Activated CD8-positive, alpha-beta memory T cell treated with anti-CD3 and anti-CD28 coated beads, Interleukin-2, amount 50 U/mL, for 4 hours (primary cell): ENCODE results near the gene LUZP1.

Source experiments
- DNase-seq: peaks from one replicate; pipeline ENCODE4 v3.0.0-alpha.2; 2020

LUZP1 gene

DNA sequence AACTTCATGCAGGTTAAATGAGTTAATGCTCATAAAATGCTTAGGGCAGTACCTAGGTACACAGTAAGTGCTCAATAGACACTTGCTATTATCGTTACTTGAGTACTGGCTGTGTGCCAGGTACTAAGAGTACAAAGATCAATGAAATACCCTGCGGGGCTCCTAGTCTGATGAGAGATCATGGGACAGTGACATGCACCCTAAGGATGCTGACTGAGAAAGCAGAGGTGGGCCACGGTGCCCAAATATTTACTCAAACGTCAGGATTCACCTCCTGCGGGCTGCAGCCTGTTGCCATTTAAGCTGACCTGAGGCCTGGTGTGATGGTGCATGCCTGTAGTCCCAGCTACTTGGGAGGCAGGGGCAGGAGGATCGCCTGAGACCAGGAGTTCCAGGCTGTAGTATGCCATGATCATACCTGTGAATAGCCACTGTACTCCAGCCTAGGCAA, 19.8 kb upstream of the LUZP1 start:
- no peak for DNase-seq

DNA sequence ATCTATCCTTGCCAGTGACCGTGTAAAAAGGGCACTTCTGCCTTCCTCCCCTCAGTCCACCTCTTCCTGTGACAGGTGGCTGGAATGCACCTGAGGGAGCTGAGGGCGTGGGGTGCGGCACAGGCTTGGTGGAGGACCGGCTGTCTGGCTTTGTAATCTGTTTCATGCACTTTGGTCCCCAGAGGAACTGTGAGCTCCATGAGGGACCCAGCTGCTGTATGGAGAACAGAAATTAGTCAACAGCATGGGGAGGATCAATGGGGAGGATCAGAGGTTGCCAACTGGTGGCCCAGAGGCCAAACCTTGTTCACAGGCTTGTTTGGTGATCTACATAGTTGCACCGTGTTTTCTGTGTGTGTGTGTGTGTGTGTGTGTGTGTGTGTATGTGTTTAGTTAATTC, 19.0 kb upstream of the LUZP1 start:
- DNase-seq = no peak

DNA sequence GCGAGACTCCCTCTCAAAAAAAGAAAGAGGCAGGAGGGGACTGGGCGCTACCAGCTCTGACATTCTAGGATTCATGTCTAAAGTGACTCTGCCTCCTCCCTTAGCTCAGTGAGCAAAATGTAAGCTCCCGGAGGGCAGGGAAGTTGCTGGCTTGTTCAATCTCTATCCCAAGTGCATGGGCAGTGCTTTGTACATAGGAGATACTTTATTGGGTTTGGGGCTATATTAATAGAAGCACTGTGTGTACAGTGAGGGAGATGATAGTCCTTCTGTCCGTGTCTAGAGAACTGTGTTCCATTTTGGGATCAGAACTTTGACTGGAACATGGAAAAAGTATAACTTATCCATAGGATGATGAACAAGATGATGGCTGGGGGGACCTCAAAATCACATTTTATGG, 16.7 kb upstream of the LUZP1 start:
- no peak for DNase-seq

- peak; percentile 41 for DNase-seq
Observed at GRCh38 chr1:23184212-23184934, 15.7 kb upstream of the LUZP1 start.

GRCh38 chr1:23179862-23180261, 11.2 kb upstream of the LUZP1 start:
- no peak for DNase-seq

DNA sequence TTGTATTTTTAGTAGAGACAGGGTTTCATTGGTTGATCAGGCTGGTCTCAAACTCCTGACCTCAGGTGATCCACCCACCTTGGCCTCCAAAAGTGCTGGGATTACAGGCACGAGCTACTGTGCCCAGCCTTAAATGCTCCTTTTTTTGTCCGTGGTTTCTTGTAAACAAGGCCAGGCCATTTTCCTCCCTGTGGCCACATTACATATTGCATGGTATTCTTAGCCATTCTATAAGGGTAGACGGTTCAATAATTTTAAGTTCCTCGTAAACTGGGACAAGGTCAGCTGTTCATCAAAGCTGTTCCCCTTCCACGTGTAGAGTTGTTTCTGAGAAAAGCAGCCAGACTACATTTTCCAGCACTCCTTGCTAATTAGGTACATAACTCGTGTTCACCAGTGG, 10.3 kb upstream of the LUZP1 start:
- no peak for DNase-seq

GRCh38 chr1:23178414-23178813, 9.8 kb upstream of the LUZP1 start:
- no peak for DNase-seq

GRCh38 chr1:23177438-23178380, 9.1 kb upstream of the LUZP1 start:
- DNase-seq = peak; percentile 54

- no peak for DNase-seq
Observed at GRCh38 chr1:23177031-23177430, 8.4 kb upstream of the LUZP1 start.

DNA sequence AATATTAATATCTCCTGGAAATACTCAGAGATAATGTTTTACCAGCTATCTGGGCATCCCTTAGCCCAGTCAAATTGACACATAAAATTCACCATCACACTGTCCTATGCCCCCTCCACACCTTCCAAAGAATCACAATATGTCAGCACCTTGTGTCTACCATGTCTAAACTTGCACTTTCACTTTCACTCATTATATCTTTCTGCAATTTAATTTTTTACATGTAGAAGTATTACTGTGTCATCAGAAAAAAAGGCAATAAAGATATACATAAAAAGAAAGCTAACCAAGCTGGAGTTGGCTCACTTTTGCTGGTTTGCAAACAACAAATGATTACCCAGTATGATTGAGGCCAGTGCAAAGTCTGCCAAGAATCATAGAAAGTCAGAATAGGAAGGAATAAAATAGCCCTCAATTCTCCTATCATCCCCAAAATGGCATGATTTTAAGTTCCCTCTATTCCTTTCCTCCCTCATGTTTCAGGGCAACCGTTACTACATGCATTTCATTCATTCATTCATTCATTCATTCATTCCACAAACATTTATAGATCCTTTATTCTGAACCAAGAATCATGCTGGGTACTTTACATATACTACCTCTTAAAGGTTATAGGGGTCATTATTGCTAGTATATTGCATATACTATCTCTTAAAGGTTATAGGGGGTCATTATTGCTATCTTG, 5.9 kb upstream of the LUZP1 start:
- no peak for DNase-seq

DNA sequence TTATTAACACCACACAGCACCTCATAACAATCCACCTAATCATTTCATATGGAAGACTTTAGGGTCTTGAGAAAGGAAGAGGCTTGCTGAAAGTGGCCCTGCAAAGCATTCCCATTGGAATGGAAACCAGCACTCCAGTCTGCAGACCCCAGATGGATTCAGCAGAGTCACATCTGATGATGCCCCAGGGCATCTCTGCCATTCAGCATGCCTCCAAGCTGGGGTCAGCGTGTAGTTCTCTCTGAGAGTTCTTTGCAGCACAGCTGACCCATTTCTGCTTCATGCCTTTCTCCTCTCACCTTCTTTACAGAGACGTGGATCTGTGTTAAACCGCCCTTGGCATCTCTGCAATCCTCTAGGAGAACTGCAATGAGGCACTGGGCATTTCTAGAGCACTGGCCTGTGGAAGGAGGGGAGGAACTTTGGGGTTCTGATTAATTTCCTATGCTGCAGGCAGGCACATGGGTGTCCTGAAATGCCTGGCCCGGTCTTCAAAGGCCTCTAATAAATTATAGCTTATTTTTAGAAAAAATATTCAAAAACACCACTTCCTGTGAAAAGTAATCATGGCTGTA, 2.6 kb upstream of the LUZP1 start:
- no peak for DNase-seq

- no peak for DNase-seq
Observed at GRCh38 chr1:23169727-23170335, 1.2 kb upstream of the LUZP1 start.

DNA sequence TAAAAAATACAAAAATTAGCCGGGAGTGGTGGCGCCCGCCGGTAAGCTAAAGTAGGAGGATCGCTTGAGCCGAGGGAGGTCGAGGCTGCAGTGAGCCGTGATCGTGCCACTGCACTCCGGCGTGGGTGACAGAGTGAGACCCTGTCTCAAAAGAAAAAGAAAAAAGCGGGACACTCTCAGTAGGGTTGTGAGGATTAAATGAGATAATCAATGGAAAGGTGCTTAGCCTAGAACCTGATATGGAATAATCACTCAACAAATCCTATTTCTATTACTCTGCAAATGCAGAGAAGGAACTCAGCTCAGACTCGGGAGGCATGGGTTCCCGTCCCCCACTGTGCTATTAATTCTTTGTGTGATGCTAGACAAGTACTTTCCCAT, 529 bp upstream of the LUZP1 start:
- no peak for DNase-seq

DNA sequence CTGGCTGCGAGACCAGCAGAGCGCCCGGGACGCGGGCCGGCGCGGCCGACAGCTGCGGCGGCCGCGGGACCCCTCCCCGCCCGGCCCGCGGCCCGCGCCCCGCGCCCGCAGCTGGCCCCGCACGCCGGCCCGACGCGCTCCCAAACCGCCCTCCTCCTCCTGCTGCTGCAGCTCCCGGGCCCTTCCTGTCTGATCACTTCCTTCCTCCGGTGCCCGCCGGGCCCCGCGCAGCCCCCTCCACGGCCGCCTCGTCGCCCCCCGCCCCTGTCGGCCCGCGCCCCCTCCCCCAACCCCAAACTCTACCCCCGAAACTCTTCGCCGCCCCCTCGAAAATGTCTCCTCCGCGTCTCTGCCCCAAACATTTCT, 594 bp downstream of the LUZP1 start:
- peak; percentile 24 for DNase-seq

DNA sequence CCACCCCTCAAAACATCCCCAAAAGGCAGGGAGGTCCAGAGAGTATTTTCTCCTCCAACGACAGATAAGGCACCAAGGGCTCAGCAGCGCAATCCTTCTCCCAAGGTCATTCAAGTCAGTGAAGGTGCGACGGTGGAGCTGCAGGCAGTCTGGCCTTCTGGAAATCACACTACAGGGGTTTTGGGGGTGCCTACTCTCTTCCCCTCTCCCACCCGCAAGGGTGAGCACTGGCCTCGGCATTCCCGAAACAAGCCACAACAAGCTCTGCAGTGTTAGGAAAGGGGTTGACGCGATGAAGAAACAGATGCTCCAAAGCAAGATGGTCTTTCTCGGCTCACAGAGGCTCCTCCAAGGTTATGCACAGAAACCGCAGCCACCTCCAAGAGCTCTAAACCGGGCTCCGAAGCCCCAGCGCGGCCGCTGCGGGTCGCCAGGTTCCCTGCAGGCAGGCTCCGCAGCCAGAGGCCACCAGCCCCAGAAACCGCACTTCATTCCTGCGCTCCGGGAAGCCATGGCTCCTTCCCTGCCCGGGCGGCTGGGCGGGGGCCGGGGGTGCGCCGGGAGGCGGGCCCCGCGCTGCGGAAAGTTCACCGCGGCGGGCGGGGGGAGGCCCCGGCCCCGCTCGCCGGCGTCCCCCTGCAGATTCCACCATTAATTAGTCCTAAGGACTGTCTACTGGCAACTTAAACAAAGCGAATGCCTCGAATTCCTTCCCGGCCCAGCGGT, 1.1 kb downstream of the LUZP1 start:
- DNase-seq = peak; percentile 24

DNA sequence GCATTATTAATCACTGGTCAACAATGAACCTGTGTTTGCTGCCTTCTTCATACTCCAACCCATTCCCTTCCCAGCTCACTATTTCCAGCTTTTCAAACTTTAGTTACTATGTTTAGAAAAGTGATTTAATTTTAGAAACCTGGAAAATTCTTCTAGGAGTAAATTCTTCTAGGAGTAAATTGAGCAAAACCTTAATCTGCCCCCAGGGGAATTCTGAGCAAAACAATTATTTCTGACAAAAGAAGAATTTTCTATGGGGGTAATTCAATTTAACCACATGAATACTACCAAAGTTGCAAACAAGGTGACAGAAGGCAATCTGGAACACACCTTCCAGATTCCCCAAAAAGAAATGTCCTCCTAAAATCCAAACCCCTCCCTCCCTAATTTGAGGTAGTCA, 1.8 kb downstream of the LUZP1 start:
- no peak for DNase-seq

- DNase-seq = no peak
Observed at GRCh38 chr1:23163395-23163794, 5.3 kb downstream of the LUZP1 start.

DNA sequence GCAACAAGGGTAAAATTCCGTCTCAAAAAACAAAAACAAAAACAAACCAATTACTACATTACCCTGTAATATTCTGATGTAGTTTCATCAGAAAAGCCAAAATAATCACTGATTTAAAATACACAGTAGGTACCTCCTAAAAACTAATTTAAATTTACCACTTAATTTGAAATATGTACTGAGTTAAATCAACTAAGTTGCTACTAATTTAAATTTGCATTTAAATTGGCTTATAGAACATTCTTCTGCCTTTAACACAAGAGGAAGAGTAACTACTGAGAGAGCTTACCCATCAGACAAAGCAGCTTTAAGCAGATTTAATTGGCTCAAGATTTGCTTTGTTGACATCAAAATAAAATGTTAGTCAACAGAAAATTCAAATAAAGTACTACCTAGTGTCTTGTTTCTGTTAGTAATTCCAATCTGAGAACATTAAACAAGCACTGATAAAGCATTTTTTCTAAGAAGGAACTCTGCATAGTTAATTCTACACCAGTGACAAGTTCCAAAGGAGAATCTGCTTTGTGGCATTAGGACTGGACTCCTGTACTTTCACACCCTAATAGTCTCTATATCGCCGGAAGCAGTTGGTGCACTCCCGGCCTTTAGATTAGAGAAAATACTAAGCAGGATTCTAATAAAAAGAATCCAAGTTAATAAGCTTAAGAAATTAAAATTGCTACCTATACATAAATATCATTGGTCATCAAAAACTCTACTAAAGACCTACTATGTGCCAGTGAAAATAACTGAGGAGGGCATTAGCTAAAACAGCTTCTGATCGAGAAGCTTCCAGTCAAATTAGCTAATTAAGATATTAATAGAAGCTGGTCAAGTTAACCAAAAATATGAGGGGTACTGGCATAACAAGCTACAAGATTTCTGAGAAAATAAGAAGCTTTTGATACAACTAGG, 8.4 kb downstream of the LUZP1 start:
- no peak for DNase-seq

- no peak for DNase-seq
Observed at GRCh38 chr1:23156940-23157339, 11.7 kb downstream of the LUZP1 start.

DNA sequence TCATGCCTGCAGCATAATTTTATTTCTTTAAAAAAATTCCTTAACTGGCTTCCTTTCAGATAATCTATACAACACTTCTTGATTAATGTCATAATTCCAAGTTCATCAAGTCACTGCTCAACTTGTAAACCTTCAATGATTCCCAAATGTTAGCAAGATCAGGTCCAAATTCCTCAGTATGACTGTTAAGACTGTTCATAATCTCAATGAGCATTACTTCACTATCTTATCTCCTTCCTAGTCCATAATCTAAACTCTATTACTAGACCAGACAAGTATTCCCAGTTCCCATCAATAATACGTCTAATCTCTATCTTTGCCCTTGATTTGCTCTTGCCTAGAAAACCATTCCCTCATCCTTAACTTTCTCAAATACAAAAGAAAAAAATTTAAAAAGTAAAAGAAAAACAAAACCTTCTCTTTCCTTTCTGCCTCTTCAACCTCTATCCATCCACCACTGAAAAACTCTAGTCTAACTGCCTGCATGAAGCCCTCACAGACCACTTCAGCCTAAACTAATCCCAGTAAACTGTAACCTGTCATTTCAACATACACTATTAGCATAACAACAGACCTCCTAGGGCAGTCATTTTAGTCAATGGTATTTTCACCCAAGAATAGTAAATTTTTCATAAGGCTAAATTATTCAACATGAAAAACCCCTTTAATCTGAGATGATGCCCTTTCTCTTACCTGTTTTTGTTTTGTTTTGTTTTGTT, 15.5 kb downstream of the LUZP1 start:
- DNase-seq = no peak
